H1 (cell line): ENCODE measurements around the gene ACKR3. TPM values are rescaled to one million over a fixed set of nuclear protein-coding genes. Genes with fewer than 3 reads are reported as not detected.

Experiments used
- ASH2L ChIP-seq: fragments of 200-600, 300-600 bp; sonication (generic); IDR thresholded peaks from one replicate; pipeline ENCODE4 v1.7.1; 2017; ENCODE audit warnings: low read length
- BCL11A ChIP-seq, 2 experiments: IDR thresholded peaks; one replicate each; pipeline ENCODE4 v1.6.1; 2011; ENCODE audit warnings: low read depth in 2 of 2, low read length in 2 of 2, mild to moderate bottlenecking in 2 of 2
- JUND ChIP-seq: IDR thresholded peaks from 2 replicates; pipeline ENCODE4 v1.6.1; 2011; ENCODE audit warnings: mild to moderate bottlenecking, improper control_type of control experiment, low read length
- NANOG ChIP-seq: IDR thresholded peaks from 2 replicates; pipeline ENCODE4 v1.6.1; 2011; ENCODE audit warnings: low read length, low read depth, mild to moderate bottlenecking, inconsistent platforms; ENCODE audit not compliant: insufficient read depth, poor library complexity, severe bottlenecking
- SRF ChIP-seq: IDR thresholded peaks from 2 replicates; pipeline ENCODE4 v1.6.1; 2011; ENCODE audit warnings: mild to moderate bottlenecking, low read depth, low read length, moderate library complexity
- TAF1 ChIP-seq: IDR thresholded peaks from 2 replicates; pipeline ENCODE4 v1.6.1; 2011; ENCODE audit warnings: mild to moderate bottlenecking, low read depth, low read length
- ZNF274 ChIP-seq: IDR thresholded peaks from 2 replicates; pipeline ENCODE4 v1.7.0; 2012; ENCODE audit warnings: low read length, borderline replicate concordance; ENCODE audit errors: extremely low read depth
- polyA plus RNA-seq, 7 experiments: library from polyadenylated mRNA; depleted of rRNA in 3 of 7; stranded (reverse) in 5 of 7; unstranded in 2 of 7; fragments of >200 nt in 5 of 7; fragments of 200-250 nt in 2 of 7; gene quantifications; 1 replicate in 5 of 7; 2 replicates in 1 of 7; 4 replicates in 1 of 7; pipeline versions ENCODE4 v1.2.1 to v1.2.3, GENCODE V29; 2011 to 2013; ENCODE audit warnings: missing spikeins in 2 of 7, mixed read lengths in 2 of 7
- total RNA-seq: library from RNA; stranded (reverse); fragmentation: NEBNext Ultra II Directional; extraction: Animal tissue kit (Norgen Biotek cat#: 25700); gene quantifications from 2 replicates; pipeline ENCODE4 v1.2.1, GENCODE V29; 2021

ACKR3 gene
- total and polyA plus RNA-seq, 2 of the 8 experiments (the other 6 are each of a cell fraction or from before 2014, with no cell fraction given) = 1.4 to 24.4 TPM

- no peak for TF ChIP-seq JUND
- no peak for TF ChIP-seq SRF
- TF ChIP-seq BCL11A (IDR thresholded peaks at IDR 0.05; ENCODE audit: low read depth in 2 of 2, low read length in 2 of 2) = no peak
- no peak for TF ChIP-seq TAF1
- no peak for TF ChIP-seq ZNF274
- TF ChIP-seq NANOG = no peak
- TF ChIP-seq ASH2L = no peak
Observed at GRCh38 chr2:236619910-236620612, 50.4 kb downstream of the ACKR3 start (continued).
